ENCODE data around the gene HEY2.

- TF ChIP-seq EZH2 (IDR thresholded peaks at IDR 0.05; ENCODE audit: borderline replicate concordance, low read depth, low read length, severe bottlenecking): no peak
- no peak for TF ChIP-seq POLR2AphosphoS5 (IDR thresholded peaks at IDR 0.05; ENCODE audit: insufficient read depth, low read depth, low read length)
- TF ChIP-seq, protein P1, sequence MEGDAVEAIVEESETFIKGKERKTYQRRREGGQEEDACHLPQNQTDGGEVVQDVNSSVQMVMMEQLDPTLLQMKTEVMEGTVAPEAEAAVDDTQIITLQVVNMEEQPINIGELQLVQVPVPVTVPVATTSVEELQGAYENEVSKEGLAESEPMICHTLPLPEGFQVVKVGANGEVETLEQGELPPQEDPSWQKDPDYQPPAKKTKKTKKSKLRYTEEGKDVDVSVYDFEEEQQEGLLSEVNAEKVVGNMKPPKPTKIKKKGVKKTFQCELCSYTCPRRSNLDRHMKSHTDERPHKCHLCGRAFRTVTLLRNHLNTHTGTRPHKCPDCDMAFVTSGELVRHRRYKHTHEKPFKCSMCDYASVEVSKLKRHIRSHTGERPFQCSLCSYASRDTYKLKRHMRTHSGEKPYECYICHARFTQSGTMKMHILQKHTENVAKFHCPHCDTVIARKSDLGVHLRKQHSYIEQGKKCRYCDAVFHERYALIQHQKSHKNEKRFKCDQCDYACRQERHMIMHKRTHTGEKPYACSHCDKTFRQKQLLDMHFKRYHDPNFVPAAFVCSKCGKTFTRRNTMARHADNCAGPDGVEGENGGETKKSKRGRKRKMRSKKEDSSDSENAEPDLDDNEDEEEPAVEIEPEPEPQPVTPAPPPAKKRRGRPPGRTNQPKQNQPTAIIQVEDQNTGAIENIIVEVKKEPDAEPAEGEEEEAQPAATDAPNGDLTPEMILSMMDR (IDR thresholded peaks at IDR 0.05; ENCODE audit: extremely low read depth in 1 of 2, insufficient read depth in 1 of 2, low read depth in 1 of 2, low read length in 2 of 2): no peak
Observed at GRCh38 chr6:125808591-125808990, 59.2 kb downstream of the HEY2 start.

All from endothelial cell of umbilical vein (primary cell).